ENCODE results near the gene PCSK9.

PCSK9 gene

DNA sequence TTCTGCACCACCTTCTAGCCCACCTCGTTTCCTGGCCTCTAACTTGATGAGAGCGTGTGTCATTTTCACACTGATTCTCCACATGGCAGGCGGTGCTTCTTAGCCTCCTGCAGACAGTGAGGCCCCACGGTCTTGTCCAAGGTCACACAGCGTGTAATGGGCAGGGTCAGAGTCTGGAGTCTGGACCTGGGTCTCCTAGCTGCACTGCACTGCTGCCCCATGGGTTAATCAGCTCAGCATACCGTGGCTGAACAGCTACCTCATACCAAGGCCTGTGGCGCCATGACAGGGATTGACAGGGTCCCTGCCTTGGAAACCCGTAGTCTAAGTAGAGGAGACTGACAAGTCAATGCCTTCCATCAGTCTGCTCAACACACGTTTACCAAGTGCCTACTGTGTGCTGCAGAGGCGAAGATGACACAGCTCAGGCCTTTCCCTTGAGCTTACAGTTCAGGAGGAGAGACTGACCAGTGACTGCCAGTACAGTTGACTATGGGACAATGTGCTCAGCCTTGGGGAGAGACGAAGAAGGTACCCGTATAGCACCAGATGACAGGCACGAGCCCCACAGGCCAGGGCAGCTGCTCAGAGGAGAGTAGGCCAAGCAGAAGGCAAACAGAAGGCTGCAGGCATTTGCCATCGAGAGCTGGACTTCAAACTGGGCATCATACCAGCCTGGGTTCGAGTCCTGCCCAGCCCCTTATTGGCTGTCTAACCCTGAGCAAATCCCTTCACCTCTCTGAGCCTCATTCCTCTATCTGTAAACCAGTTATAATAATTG is 5.5 kb downstream of the PCSK9 start:
- DNase-seq = no peak

DNA sequence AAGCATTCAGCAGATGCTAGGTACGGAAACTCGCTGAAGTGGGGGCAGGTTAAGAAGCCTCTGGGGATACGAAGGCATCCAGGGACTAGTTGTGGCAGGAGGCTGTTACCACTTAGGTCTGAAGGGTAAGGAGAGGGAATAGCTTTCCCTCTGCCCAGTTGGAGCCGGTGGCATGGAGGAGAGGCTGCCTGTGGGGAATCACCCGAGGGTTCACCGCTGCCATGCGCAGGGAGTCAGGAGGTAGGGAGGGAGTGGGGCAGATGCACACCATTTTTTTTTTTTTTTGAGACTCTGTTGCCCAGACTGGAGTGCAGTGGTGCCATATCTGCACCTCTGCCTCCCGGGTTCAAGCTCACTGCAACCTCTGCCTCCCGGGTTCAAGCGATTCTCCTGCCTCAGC is 6.1 kb downstream of the PCSK9 start:
- DNase-seq = no peak

DNA sequence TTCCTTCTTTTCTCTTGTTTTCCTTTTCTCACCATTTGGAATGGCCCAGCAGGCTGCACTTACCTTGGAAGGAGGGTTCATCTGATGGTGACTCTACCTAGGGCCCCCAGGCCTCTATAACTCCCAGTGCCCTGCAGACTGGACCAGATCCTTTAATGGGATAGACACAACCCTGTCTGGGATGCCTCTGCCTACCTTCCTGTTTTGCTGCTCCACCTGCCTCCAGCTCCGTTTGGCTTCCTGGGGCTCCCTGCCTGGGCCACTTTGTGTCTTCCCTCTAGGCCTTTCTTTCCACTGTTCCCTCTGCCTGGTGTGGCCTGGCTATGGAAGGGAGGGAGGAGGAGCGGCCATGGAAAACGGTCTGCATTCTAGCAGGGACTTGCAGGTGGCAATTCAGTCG is 7.5 kb downstream of the PCSK9 start:
- DNase-seq = no peak

DNA sequence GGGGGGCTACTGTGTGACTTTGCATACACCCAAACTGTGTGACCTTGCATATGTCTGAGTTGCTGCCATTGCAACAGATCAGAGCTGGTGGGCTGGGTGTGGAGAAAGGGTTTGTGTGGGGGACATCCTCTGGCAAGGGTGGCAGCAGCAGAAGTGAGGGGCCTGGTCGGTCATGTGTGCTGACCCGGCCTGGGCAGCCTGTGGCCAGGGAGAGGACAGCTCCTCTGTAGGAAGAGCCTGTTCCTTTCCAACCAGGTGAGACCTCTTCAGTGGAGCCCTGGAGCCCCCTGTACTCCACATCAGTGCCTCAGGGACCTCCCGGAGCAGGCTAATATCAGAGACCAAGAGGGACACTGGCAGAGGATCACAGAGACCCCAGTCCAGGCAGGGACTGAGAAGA is 8.3 kb downstream of the PCSK9 start:
- DNase-seq = no peak

DNA sequence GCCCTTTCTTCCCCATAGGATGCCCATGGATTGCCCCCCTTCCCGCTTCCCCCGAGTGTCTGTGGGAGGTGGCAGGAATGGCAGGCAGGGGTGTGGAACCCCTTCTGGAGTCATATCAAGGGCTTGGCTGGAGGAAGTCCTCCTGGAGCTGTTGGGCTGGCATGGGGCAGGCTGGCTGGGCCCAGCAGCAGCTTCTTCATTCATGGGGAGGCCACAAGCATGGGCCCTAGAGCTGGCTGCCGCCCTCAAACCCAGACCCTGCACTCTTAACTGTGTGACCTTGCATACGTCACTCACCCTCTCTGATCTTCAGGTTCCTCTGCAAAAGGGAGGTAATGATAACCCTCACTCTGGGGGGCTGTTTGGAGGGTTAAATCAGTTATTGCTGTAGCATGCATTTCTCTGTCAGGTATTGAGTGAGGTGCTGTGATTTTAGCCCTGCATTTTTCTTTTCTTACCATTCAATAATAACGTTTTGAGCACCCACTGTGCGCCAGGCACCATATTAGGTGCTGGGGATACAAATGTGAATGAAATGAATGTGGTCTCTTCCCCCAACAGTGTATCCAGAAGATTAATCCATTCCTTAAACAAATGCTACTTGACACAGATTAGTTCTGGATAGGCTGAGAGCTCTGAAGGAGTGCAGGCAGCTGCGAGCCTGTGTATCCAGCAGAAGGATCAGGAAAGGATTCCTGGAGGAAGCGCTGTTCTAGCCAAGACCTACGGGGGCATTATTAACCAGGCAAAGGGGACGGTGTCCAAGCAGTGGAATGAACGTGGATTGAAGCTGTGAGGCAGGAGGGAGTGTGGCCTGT is 9.3 kb downstream of the PCSK9 start:
- no peak for DNase-seq

DNA sequence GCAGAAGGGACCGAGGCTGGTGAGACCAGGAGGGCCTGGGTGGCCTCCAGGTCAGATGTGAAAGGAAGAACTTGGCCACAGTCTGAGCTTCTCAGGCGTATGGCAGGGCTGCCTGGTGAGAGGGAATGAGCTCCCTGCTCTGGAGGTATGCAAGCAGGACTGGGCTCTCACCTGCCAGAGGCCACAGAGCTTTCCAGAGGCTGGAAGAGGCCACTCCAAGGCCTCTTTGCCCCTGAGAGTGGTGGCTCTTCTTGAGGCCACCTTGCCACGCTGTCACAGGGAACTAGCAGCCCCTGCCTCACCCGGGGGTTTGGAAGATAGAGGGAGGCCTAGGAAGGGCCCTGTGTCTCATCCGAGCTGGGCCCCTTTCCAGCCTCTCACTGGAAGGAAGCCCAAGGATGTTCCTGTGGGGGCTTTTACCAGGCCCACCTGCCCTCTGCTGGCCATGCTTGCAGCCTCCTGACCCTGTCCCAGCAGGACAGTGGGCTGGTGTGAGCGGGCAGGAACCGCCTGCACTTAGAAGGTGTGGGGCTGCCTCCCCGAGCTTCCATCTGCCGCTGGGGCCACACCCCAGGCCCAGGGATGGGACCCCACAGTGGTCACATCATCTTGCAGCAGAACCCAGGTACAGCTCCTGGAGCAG is 10.0 kb downstream of the PCSK9 start:
- no peak for DNase-seq

DNA sequence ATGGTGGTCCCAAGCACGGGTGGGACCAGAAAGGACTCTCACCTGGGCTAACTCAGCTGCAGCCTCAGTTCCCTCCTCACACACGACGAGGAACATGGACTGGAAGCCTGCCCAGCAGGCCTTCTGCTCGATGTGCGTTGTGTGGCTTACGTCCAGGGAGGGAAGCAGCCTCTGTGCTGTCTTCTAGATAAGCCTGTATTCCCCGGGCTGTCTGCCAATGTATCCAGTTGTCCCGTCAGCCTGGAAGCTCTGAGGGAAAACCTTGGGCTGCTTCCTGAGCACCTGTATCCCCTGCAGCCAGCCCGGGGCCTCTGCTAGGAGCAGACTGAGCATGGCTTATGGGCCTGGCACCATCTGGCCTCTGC is 10.5 kb downstream of the PCSK9 start:
- no peak for DNase-seq

DNA sequence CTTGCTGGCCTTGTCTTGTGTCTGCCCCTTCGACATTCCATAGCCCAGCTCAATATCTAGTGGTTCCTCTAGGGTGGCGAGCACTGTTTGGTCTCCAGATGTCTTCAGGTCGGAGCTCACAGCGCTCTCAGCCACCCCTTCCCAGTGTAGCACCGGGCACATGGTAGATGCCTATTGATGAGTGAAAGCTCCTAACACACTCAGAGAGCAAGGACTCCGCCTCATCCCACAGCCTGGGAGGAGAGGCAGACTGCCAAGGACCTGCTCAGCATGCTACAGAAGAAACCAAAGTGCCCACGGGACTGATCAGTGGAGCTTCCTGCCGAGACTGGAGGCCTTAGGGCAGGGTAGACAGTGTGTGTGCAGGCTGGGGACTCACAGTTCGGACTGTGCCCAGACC is 10.9 kb downstream of the PCSK9 start:
- DNase-seq = no peak

DNA sequence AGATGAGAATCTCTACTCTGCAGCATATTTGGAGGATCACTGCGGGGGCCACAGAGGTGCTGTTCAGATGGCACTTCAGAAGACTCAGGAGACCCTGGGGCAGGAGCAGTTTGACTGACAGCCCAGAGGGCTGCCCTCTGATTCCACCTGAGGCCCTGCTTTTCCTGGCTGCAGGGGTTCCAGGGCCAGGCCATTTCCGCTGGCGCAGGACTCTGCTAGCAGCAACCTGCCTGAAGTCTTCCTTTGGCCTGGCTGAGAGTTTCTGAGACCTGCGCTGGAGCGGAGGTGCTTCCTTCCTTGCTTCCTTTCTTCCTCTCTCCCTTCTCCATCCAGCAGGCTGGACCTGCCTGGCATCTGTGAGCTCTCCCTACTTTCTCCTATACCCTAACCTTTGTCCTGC is 11.8 kb downstream of the PCSK9 start:
- DNase-seq = no peak

DNA sequence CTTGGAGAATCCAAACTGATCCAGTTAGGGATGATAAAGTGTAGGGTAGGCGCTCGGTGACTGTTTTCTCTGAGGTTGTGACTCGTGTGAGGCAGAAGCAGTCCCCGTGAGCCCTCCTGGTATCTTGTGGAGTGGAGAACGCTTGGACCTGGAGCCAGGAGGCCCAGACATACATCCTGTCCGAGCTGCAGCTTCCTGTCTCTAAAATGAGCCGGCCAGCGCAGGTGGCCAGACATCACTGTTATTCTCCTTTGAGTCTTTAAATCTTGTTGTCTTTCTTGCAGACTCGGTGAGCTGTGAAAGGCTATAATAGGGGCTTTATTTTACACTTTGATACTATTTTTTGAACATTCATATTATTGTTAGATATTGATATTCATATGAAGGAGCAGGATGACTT is 12.3 kb downstream of the PCSK9 start:
- no peak for DNase-seq

DNA sequence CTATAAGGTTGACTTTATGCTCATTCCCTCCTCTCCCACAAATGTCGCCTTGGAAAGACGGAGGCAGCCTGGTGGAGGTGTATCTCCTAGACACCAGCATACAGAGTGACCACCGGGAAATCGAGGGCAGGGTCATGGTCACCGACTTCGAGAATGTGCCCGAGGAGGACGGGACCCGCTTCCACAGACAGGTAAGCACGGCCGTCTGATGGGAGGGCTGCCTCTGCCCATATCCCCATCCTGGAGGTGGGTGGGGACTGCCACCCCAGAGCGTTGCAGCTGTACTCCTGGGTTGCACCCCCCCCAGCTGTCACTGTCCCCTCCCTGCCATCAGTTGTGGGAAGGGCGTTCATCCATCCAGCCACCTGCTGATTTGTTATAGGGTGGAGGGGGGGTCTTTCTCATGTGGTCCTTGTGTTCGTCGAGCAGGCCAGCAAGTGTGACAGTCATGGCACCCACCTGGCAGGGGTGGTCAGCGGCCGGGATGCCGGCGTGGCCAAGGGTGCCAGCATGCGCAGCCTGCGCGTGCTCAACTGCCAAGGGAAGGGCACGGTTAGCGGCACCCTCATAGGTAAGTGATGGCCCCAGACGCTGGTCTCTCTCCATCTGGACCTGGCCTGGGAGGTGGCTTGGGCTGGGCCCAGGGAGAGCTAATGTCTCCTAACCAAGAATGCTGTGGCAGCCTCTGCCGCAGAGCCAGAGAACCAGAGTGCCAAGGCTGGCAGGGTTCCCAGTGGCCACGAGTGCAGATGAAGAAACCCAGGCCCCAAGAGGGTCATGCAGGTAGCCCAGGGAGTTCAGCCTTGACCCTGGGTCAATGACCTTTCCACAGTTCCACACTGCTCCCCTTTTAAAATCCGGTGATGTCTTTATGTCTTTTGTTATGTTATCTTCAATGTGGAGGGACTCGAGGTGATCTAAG is 13.1 kb downstream of the PCSK9 start:
- DNase-seq = no peak

DNA sequence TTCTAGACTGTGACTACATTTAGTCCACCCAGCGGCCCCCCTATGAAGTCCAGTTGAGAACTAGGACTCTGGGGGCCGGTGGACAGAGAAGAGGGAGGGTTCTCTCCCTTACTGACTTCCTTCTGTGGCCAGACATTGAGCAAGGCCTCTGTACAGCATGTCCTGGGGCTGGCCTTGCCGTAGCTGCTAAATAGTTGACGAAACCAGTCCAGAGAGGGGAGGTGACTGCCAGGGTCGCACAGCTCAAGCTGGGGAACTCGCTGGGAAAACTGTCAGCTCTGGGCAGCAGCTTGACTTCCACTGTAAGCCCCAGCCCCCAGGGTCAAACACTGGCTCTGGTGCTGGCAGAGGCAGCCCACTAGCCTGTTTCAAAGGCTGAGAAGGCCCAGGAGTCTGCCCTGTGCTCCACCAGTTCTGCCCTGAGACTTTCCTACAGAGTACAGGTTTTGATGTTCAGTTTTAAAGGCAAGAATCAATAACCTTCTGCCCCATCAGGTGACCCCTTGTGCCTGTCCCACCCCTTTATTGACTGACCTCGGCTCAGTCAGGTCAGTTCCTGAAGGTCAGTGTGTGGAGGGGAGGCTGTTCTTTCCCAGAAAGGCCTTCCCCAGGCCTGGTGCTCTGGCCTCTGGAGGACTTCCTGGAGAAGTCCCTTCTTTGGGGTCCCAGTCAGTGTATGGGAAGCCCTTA is 14.1 kb downstream of the PCSK9 start:
- no peak for DNase-seq

DNA sequence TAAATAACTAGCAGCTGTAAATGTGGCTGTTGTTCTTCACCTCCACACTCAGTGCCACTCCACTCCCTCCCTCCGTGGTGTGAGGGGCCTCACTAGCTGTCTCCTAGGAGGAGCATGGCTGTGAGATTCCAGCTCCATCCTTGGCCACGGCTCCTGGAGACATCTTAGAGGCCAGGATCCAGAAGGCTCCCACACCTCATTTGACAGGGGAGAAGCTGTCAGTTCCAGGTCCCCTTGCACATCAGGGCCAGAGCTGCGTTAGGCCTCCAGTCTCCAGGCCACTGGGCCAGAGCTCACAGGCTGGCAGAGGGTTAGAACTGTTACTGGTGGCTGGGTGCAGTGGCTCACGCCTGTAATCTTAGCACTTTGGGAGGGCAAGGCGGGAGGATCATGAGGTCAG is 15.0 kb downstream of the PCSK9 start:
- DNase-seq = no peak

DNA sequence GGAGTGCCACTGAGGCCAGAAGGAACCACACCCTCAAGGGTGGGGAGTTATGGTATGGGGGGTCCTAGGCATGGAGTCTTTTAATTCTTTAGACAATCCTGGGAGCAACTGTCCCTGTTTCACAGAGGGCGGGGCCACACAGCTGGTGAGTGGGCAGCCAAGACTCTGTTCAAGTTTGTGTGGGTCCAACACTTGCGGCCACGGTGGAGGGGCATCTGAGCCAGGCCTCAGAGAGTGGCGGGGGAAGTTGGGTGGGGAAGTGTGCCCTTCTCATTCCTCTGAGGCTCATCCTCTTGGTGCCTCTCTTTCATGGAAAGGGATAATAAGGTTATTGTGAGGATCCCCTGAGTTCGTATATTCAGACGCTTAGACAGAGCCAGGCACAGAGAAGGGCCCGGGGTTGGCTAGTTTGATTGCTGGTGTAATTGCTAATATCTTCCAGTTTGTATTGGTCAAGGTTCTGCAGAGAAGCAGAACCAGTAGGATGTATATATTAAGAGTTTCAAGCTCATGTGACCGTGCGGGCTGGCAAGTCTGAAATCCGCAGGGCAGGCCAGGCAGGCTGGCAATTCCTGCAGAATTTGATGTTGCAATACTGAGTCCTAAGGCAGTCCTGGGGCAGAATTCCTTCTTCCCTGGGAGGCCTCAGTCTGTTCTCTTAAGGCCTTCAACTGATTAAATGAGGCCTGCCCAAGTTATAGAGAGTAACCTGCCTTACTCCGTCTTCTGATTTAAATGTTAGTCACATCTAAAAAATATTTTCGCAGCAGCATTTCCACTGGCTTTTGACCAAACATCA is 15.9 kb downstream of the PCSK9 start:
- no peak for DNase-seq

DNA sequence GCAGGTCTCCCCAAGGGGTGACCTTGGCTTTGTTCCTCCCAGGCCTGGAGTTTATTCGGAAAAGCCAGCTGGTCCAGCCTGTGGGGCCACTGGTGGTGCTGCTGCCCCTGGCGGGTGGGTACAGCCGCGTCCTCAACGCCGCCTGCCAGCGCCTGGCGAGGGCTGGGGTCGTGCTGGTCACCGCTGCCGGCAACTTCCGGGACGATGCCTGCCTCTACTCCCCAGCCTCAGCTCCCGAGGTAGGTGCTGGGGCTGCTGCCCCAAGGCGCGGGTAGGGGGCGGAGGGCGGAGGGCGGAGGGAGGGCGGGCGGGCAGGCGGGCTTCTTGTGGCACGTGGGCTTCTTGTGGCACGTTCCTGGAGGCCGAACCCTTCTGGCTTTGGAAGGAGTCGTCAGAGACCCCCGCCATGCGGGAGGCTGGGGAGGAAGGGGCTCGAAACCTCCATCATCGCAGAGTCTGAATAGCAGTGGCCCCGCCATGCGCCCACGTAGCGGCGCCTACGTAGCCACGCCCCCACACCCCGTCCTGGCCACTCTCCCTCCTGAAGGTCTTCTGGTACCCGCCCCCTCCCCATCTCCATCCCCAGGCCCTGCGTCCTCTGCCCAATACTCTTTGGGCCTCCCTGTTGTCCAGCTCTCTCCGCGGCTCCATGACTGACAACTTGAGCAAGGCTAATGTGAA is 16.7 kb downstream of the PCSK9 start:
- no peak for DNase-seq

DNA sequence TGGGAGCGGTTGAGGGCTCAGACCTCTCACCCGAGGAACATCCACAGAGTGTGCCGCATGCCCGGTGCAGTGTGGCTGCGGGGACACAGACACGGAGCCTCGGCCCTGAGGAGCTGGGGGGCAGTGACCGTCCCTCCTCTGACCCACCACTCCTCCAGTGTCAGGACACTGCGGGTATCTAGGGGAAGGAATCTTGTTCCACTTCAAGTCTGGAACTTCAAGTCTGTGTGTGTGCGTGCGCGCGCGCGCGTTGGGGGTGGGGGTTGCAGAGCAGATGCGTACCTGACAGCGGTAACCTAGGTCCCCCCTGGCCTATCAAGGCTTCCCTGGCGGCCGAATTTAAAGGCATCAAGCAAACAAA is 17.3 kb downstream of the PCSK9 start:
- no peak for DNase-seq

DNA sequence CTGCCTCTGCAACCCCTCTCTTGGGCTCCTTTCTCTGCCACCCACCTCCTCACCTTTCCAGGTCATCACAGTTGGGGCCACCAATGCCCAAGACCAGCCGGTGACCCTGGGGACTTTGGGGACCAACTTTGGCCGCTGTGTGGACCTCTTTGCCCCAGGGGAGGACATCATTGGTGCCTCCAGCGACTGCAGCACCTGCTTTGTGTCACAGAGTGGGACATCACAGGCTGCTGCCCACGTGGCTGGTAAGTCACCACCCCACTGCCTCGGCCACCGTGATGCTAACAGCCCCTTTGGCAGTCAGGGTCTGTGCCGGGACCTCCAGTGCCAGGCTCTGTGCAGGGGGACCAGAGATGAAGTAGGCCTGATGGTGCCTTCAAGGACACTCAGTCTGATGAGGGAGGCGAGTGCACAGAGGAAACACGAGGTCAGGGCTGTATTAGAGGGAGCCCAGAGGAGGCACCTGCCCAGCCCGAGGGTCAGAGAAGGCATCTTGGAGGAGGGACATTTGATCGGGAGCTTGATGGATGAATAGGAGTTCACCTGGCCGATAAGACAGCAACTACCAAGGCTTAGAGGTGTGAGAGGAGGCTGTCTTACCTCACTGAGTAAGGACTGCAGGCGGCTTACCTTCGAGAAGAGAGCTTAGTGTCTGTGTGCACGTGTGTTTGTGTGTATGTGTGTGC is 18.1 kb downstream of the PCSK9 start:
- no peak for DNase-seq

DNA sequence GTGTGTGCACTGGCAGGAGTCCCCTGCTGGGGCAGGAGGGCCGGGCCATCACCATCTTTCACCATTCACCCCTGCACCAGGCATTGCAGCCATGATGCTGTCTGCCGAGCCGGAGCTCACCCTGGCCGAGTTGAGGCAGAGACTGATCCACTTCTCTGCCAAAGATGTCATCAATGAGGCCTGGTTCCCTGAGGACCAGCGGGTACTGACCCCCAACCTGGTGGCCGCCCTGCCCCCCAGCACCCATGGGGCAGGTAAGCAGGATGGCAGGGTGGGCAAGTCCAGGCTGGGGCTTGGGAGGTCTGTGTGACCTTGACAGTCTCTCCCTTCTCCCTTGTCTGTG is 18.6 kb downstream of the PCSK9 start:
- DNase-seq = no peak

DNA sequence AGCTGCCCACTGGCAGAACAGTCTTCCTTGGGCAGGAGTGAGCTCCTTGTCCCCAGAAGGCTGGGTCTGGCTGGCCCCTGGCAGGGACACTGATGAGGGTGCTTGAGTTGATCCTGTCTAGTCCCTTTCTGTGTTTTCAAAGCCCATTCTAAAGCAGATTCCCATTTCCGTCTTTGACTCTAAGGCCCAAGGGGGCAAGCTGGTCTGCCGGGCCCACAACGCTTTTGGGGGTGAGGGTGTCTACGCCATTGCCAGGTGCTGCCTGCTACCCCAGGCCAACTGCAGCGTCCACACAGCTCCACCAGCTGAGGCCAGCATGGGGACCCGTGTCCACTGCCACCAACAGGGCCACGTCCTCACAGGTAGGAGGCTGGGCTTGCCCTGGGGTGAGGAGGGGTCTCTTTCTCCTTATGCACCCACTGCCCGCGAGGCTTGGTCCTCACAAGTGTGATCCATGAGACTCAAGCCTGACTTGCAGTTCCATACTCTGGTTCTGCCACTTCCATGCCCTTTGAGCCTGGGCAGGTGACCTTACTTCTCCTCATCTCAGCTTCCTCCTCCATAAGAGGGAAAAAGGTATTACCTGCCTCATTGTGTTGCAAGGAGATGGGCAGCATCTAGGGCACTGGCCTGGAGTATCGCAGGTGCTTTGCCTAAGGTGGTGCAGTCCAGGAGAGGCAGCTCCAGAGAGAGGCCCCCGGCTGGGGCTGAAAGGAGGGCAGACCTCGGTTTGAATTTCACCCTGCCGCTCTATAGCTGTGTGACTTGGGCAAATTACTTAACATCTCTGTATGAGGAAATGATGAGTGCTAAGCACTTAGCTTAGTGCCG is 20.2 kb downstream of the PCSK9 start:
- DNase-seq = no peak

Measured in amniotic stem cell (primary cell).